HepG2 (cell line): ENCODE measurements around the gene FHIT. TPM values are rescaled to one million over a fixed set of nuclear protein-coding genes. Genes with fewer than 3 reads are reported as not detected.

Source experiments
- ATAC-seq: fragments of 200-7000 bp; cut with Tn5 transposase; 3 replicates; pipeline ENCODE4 v1.9.1; 2020; ENCODE audit warnings: mild to moderate bottlenecking, moderate library complexity
- BruUV-seq: library from RNA; stranded (reverse); fragments of 400-500 nt; replicated peaks from 2 replicates; lab custom pipeline; 2021; lab: Mats Ljungman, UMichigan
- CTCF ChIA-PET: fragments of 300-600 bp; formaldehyde crosslinking; extraction: SDS; loops from one replicate; lab custom pipeline; 2021; ENCODE audit warnings: low total read pairs, inconsistent platforms, low intra/inter-chr PET ratio; lab: Yijun Ruan, JAX
- POLR2A ChIA-PET: fragments of 350-600 bp; sonication (Branson Sonifier 250); formaldehyde crosslinking; loops from one replicate; lab custom pipeline; 2020; ENCODE audit warnings: antibody characterized with exemption, inconsistent platforms; lab: Yijun Ruan, JAX
- DNase-seq: peaks from one replicate; pipeline ENCODE4 v3.0.0-alpha.2; 2015; ENCODE audit warnings: low spot score
- FAIRE-seq: peaks from 3 replicates; lab custom pipeline; 2011; peaks lifted over from hg19 to GRCh38; lab: Jason Lieb, UNC
- H2AFZ ChIP-seq: one replicate; pipeline ENCODE4 v1.6.1; 2011; ENCODE audit warnings: low read length, inconsistent platforms
- H3K27ac ChIP-seq: fragments of 300-600 bp; 3 replicates; pipeline ENCODE4 v1.8.0; 2011; ENCODE audit warnings: mixed run types, mild to moderate bottlenecking, mixed read lengths, low read length, inconsistent platforms; ENCODE audit not compliant: insufficient read depth; ENCODE audit errors: extremely low read length
- H3K27me3 ChIP-seq, 2 experiments: fragments of 200-600 bp in 1 of 2; 2 replicates in 1 of 2; 3 replicates in 1 of 2; pipeline versions ENCODE4 v1.6.0 to v1.8.0; 2011; ENCODE audit warnings: low read length in 2 of 2, mild to moderate bottlenecking in 2 of 2, moderate library complexity in 2 of 2, inconsistent platforms in 1 of 2; ENCODE audit not compliant: insufficient read depth in 2 of 2, control insufficient read depth in 1 of 2
- H3K36me3 ChIP-seq, 2 experiments: fragments of 200-600 bp in 1 of 2; replicated peaks in 1 of 2; 2 replicates in 1 of 2; 3 replicates in 1 of 2; pipeline versions ENCODE4 v1.5.1 to v1.8.0; 2011; ENCODE audit warnings: low read length in 2 of 2, inconsistent platforms in 1 of 2; ENCODE audit not compliant: insufficient read depth in 2 of 2, control insufficient read depth in 1 of 2
- H3K4me1 ChIP-seq: 2 replicates; pipeline ENCODE4 v1.5.1; 2012; ENCODE audit warnings: low read length, inconsistent platforms; ENCODE audit not compliant: insufficient read depth
- H3K4me2 ChIP-seq: 2 replicates; pipeline ENCODE4 v1.6.0; 2011; ENCODE audit warnings: low read depth, low read length, inconsistent platforms
- H3K4me3 ChIP-seq, 3 experiments: fragments of 200-600 bp in 1 of 3; sonication (generic), shearing (Covaris generic) in 1 of 3; replicated peaks in 1 of 3; 2 replicates each; pipeline ENCODE4 v1.5.1; 2011 to 2016; ENCODE audit warnings: low read length in 3 of 3, inconsistent platforms in 2 of 3, low read depth in 2 of 3, mild to moderate bottlenecking in 2 of 3, control low read depth in 1 of 3, mixed read lengths in 1 of 3; ENCODE audit not compliant: insufficient read depth in 1 of 3
- H3K79me2 ChIP-seq: one replicate; pipeline ENCODE4 v1.6.1; 2011; ENCODE audit warnings: low read length, inconsistent platforms; ENCODE audit not compliant: insufficient read depth
- H3K9ac ChIP-seq: 2 replicates; pipeline ENCODE4 v1.6.0; 2011; ENCODE audit warnings: mild to moderate bottlenecking, low read depth, low read length, inconsistent platforms; ENCODE audit not compliant: insufficient read depth
- H3K9me3 ChIP-seq: 2 replicates; pipeline ENCODE4 v1.5.1; 2012; ENCODE audit warnings: mild to moderate bottlenecking, low read length
- H4K20me1 ChIP-seq: 2 replicates; pipeline ENCODE4 v1.6.0; 2011; ENCODE audit warnings: inconsistent platforms, mild to moderate bottlenecking, low read length, moderate library complexity; ENCODE audit not compliant: insufficient read depth
- ATM ChIP-seq: fragments of 450-650 bp; IDR thresholded peaks from 2 replicates; pipeline ENCODE4 v1.7.1; 2017; ENCODE audit warnings: mild to moderate bottlenecking, borderline replicate concordance
- FOXK1 ChIP-seq: sonication (generic); formaldehyde crosslinking; IDR thresholded peaks from 2 replicates; pipeline ENCODE4 v1.4.0; 2020; ENCODE audit warnings: low read depth, missing genetic modification reagents, borderline replicate concordance
- HOXA5 ChIP-seq: sonication (generic); formaldehyde crosslinking; IDR thresholded peaks from 2 replicates; pipeline ENCODE4 v1.4.0; 2020; ENCODE audit warnings: missing genetic modification reagents
- MXD4 ChIP-seq: IDR thresholded peaks from 2 replicates; pipeline ENCODE4 v1.6.1; 2016; ENCODE audit warnings: mild to moderate bottlenecking, missing biosample characterization, missing genetic modification reagents
- PHF20 ChIP-seq: sonication (generic); formaldehyde crosslinking; IDR thresholded peaks from 2 replicates; pipeline ENCODE4 v1.5.0; 2020; ENCODE audit warnings: mild to moderate bottlenecking, missing genetic modification reagents
- YEATS2 ChIP-seq: sonication (generic); formaldehyde crosslinking; IDR thresholded peaks from 2 replicates; pipeline ENCODE4 v1.4.0; 2020; ENCODE audit warnings: missing genetic modification reagents, borderline replicate concordance
- ZBTB7B ChIP-seq: sonication (generic); formaldehyde crosslinking; IDR thresholded peaks from 2 replicates; pipeline ENCODE4 v1.4.0; 2020; ENCODE audit warnings: missing genetic modification reagents
- ZNF484 ChIP-seq: sonication (generic); formaldehyde crosslinking; IDR thresholded peaks from 2 replicates; pipeline ENCODE4 v1.5.1; 2020; ENCODE audit warnings: mild to moderate bottlenecking, low read depth, missing genetic modification reagents, borderline replicate concordance
- ZNF543 ChIP-seq: sonication (generic); formaldehyde crosslinking; IDR thresholded peaks from 2 replicates; pipeline ENCODE4 v1.4.0; 2020; ENCODE audit warnings: mild to moderate bottlenecking, missing genetic modification reagents
- ZNF547 ChIP-seq: sonication (generic); formaldehyde crosslinking; IDR thresholded peaks from 2 replicates; pipeline ENCODE4 v1.5.1; 2020; ENCODE audit warnings: mild to moderate bottlenecking, missing genetic modification reagents
- ZNF563 ChIP-seq: sonication (generic); formaldehyde crosslinking; IDR thresholded peaks from 2 replicates; pipeline ENCODE4 v1.8.0; 2022; ENCODE audit warnings: mild to moderate bottlenecking, moderate library complexity, missing genetic modification reagents
- ZNF564 ChIP-seq: sonication (generic); formaldehyde crosslinking; IDR thresholded peaks from 2 replicates; pipeline ENCODE4 v1.8.1; 2023; ENCODE audit warnings: mild to moderate bottlenecking, missing genetic modification reagents
- ZNF580 ChIP-seq: IDR thresholded peaks from 2 replicates; pipeline ENCODE4 v1.6.1; 2016; ENCODE audit warnings: low read depth, borderline replicate concordance
- ZNF781 ChIP-seq: sonication (generic); formaldehyde crosslinking; IDR thresholded peaks from 2 replicates; pipeline ENCODE4 v1.5.1; 2020; ENCODE audit warnings: borderline replicate concordance, mild to moderate bottlenecking, missing genetic modification reagents; ENCODE audit errors: not compliant biosample characterization
- ZSCAN25 ChIP-seq: sonication (generic); formaldehyde crosslinking; IDR thresholded peaks from 2 replicates; pipeline ENCODE4 v1.8.0; 2022; ENCODE audit warnings: mild to moderate bottlenecking, missing genetic modification reagents
- WGBS: methylation state at CpG from one replicate; pipeline ENCODE4 v1.1.6; 2017; ENCODE audit warnings: low lambda C conversion rate; 5-methylcytosine and 5-hydroxymethylcytosine counted together
- in situ Hi-C: cut with HindIII; loops from 2 replicates; pipeline ENCODE4 v1.10.0; 2017; ENCODE audit warnings: low pct_unique_long_range_greater_than_20kb; ENCODE audit not compliant: extremely low pct_ligation_motif_present
- intact Hi-C: fragments of 100-400 bp; cut with micrococcal nuclease; formaldehyde crosslinking; loops from one replicate; pipeline ENCODE4 v1.10.0; 2022; ENCODE audit not compliant: unreplicated experiment
- polyA plus RNA-seq, 8 experiments: library from polyadenylated mRNA; depleted of rRNA in 3 of 8; stranded (reverse) in 7 of 8; unstranded in 1 of 8; fragments of >200 nt; fragmentation: Illumina TruSeq in 4 of 8; extraction: Trizol in 4 of 8; gene quantifications; 2 replicates each; pipeline versions ENCODE4 v1.2.1 to v1.2.3, GENCODE V29; 2011 to 2016; ENCODE audit warnings: low read depth in 4 of 8, missing spikeins in 1 of 8, mixed read lengths in 1 of 8; ENCODE audit not compliant: insufficient read depth in 1 of 8
- total RNA-seq, 5 experiments: library from RNA; depleted of rRNA; stranded (reverse); fragments of >200 nt; fragmentation: Illumina TruSeq; extraction: Trizol; gene quantifications; 2 replicates each; pipeline ENCODE4 v1.2.3, GENCODE V29; 2016; ENCODE audit warnings: low read depth in 1 of 5
- TF ChIP-seq, protein P1 (sequence below): sonication (generic); formaldehyde crosslinking; IDR thresholded peaks from 2 replicates; pipeline ENCODE4 v1.8.0; 2022; ENCODE audit warnings: mild to moderate bottlenecking, missing genetic modification reagents, moderate library complexity
- TF ChIP-seq, protein P2 (sequence below): sonication (generic); formaldehyde crosslinking; IDR thresholded peaks from 2 replicates; pipeline ENCODE4 v1.5.1; 2020; ENCODE audit warnings: mild to moderate bottlenecking, moderate library complexity, missing genetic modification reagents
- TF ChIP-seq, protein P3 (sequence below): sonication (generic); formaldehyde crosslinking; IDR thresholded peaks from 2 replicates; pipeline ENCODE4 v1.9.0; 2022; ENCODE audit warnings: missing genetic modification reagents, mild to moderate bottlenecking, borderline replicate concordance
- TF ChIP-seq, protein P4 (sequence below): IDR thresholded peaks from 2 replicates; pipeline ENCODE4 v1.6.1; 2016; ENCODE audit warnings: low read depth, control low read depth

FHIT gene
- total and polyA plus RNA-seq, 2 of the 13 experiments (the other 11 are each of a cell fraction or from before 2014, with no cell fraction given) = 4.0 to 4.6 TPM

DNA sequence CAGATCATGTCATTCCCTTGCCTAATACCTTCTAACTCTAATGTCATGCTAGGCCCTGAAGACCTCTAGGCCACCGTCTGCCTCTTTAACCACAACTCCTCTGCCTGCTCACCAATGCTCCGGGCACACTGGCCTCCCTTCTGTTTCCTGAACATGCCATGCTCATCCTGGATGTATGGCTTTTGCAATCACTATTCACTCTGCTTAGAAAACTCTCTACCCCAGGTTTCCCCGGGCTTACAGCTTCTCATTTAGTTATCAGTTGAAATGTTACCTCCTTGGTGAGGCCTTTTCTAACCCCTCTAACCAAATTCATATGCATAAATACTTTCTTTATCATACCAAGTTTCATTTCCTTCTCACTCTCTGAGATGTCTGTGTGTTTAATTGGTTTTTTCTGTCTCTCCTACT is 1473.6 kb downstream of the FHIT start:
- H2AFZ ChIP-seq = no peak overlapping the region
- ChIA-PET POLR2A (no interaction called here), CTCF (no interaction called here)
- no peak overlapping the region for H3K4me3 ChIP-seq
- no peaks in the 10 kb centered on the region for H3K9me3 ChIP-seq
- H3K27ac ChIP-seq = no peak overlapping the region
- H3K4me1 ChIP-seq = no peaks in the 10 kb centered on the region
- in situ Hi-C loops = no loop called here
- no peak for DNase-seq
- H4K20me1 ChIP-seq = no peaks in the 10 kb centered on the region
- 13% methylated on average over 3 of the region's 3 CpGs for WGBS
- ATAC-seq = no peak
- H3K36me3 ChIP-seq = no peaks in the 10 kb centered on the region
- peaks cover 0 to 3% of the 10 kb centered on the region in 2 experiments; a peak in 1 of 5 replicates for H3K27me3 ChIP-seq
- no peak overlapping the region for H3K4me2 ChIP-seq
- TF ChIP-seq MXD4 (CRISPR knock-in tag) (no peak), YEATS2 (CRISPR knock-in tag) (no peak), ZBTB7B (CRISPR knock-in tag) (no peak), ZNF564 (CRISPR knock-in tag) (no peak), HOXA5 (CRISPR knock-in tag) (no peak), ZNF543 (CRISPR knock-in tag) (no peak), ZSCAN25 (no peak), FOXK1 (CRISPR knock-in tag) (no peak), ZNF781 (no peak), ZNF563 (CRISPR knock-in tag) (no peak), ZNF580 (CRISPR knock-in tag) (no peak), PHF20 (CRISPR knock-in tag) (no peak), ATM (no peak), ZNF484 (CRISPR knock-in tag) (no peak), ZNF547 (CRISPR knock-in tag) (no peak)
- TF ChIP-seq, protein P1, sequence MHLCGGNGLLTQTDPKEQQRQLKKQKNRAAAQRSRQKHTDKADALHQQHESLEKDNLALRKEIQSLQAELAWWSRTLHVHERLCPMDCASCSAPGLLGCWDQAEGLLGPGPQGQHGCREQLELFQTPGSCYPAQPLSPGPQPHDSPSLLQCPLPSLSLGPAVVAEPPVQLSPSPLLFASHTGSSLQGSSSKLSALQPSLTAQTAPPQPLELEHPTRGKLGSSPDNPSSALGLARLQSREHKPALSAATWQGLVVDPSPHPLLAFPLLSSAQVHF = no peak
- TF ChIP-seq, protein P2, sequence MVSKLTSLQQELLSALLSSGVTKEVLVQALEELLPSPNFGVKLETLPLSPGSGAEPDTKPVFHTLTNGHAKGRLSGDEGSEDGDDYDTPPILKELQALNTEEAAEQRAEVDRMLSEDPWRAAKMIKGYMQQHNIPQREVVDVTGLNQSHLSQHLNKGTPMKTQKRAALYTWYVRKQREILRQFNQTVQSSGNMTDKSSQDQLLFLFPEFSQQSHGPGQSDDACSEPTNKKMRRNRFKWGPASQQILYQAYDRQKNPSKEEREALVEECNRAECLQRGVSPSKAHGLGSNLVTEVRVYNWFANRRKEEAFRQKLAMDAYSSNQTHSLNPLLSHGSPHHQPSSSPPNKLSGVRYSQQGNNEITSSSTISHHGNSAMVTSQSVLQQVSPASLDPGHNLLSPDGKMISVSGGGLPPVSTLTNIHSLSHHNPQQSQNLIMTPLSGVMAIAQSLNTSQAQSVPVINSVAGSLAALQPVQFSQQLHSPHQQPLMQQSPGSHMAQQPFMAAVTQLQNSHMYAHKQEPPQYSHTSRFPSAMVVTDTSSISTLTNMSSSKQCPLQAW = no peak
- TF ChIP-seq, protein P3, sequence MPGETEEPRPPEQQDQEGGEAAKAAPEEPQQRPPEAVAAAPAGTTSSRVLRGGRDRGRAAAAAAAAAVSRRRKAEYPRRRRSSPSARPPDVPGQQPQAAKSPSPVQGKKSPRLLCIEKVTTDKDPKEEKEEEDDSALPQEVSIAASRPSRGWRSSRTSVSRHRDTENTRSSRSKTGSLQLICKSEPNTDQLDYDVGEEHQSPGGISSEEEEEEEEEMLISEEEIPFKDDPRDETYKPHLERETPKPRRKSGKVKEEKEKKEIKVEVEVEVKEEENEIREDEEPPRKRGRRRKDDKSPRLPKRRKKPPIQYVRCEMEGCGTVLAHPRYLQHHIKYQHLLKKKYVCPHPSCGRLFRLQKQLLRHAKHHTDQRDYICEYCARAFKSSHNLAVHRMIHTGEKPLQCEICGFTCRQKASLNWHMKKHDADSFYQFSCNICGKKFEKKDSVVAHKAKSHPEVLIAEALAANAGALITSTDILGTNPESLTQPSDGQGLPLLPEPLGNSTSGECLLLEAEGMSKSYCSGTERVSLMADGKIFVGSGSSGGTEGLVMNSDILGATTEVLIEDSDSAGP (CRISPR knock-in tag) = no peak
- TF ChIP-seq, protein P4, sequence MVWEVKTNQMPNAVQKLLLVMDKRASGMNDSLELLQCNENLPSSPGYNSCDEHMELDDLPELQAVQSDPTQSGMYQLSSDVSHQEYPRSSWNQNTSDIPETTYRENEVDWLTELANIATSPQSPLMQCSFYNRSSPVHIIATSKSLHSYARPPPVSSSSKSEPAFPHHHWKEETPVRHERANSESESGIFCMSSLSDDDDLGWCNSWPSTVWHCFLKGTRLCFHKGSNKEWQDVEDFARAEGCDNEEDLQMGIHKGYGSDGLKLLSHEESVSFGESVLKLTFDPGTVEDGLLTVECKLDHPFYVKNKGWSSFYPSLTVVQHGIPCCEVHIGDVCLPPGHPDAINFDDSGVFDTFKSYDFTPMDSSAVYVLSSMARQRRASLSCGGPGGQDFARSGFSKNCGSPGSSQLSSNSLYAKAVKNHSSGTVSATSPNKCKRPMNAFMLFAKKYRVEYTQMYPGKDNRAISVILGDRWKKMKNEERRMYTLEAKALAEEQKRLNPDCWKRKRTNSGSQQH (CRISPR knock-in tag) = no peak
- TF ChIP-seq, all 625 proteins: peak for 0
- BruUV-seq = no TSS peak
- Histone ChIP-seq H3K79me2 (no peaks in the 10 kb centered on the region), H3K9ac (no peak overlapping the region)
- FAIRE-seq = no peak
- intact Hi-C loops = no loop called here
